Hepatocyte (in vitro differentiated cells): ENCODE data around the gene EPC2. TPM values are rescaled to one million over a fixed set of nuclear protein-coding genes. Genes with fewer than 3 reads are reported as not detected.

Source experiments
- DNase-seq: peaks from one replicate; pipeline ENCODE4 v3.0.0-alpha.2; 2016; ENCODE audit warnings: low spot score
- H2AFZ ChIP-seq: fragments of 200-600 bp; sonication (generic); 2 replicates; pipeline ENCODE4 v1.6.0; 2016; ENCODE audit warnings: antibody characterized with exemption, mild to moderate bottlenecking
- H3K27ac ChIP-seq: fragments of 200-600 bp; sonication (generic); 2 replicates; pipeline ENCODE4 v1.5.1; 2016; ENCODE audit warnings: mild to moderate bottlenecking
- H3K27me3 ChIP-seq: fragments of 200-600 bp; sonication (generic); 2 replicates; pipeline ENCODE4 v1.6.1; 2016
- H3K36me3 ChIP-seq: fragments of 200-600 bp; sonication (generic); replicated peaks from 2 replicates; pipeline ENCODE4 v1.5.1; 2016; ENCODE audit warnings: low read depth; ENCODE audit not compliant: insufficient read depth
- H3K4me1 ChIP-seq: fragments of 200-600 bp; sonication (generic); 2 replicates; pipeline ENCODE4 v1.5.1; 2016; ENCODE audit warnings: mild to moderate bottlenecking, moderate library complexity; ENCODE audit not compliant: insufficient read depth
- H3K4me2 ChIP-seq: fragments of 200-600 bp; sonication (generic); 2 replicates; pipeline ENCODE4 v1.6.0; 2016
- H3K4me3 ChIP-seq: fragments of 200-600 bp; sonication (generic); 2 replicates; pipeline ENCODE4 v1.5.1; 2016; ENCODE audit warnings: mild to moderate bottlenecking
- H3K79me2 ChIP-seq: fragments of 200-600 bp; sonication (generic); 2 replicates; pipeline ENCODE4 v1.6.0; 2017; ENCODE audit warnings: mild to moderate bottlenecking
- H3K9me2 ChIP-seq: fragments of 200-600 bp; sonication (generic); replicated peaks from 2 replicates; pipeline ENCODE4 v1.6.0; 2017; ENCODE audit warnings: mild to moderate bottlenecking; ENCODE audit not compliant: insufficient read depth
- H3K9me3 ChIP-seq: fragments of 200-600 bp; sonication (generic); 2 replicates; pipeline ENCODE4 v1.5.1; 2016; ENCODE audit warnings: low read depth, mild to moderate bottlenecking
- H4K20me1 ChIP-seq: fragments of 200-600 bp; sonication (generic); 2 replicates; pipeline ENCODE4 v1.6.0; 2016; ENCODE audit warnings: mild to moderate bottlenecking; ENCODE audit not compliant: insufficient read depth, poor library complexity, severe bottlenecking
- EZH2 ChIP-seq: fragments of 200-600 bp; sonication (generic); IDR thresholded peaks from 2 replicates; pipeline ENCODE4 v1.6.1; 2016; ENCODE audit warnings: antibody characterized with exemption, mild to moderate bottlenecking, borderline replicate concordance
- EZH2phosphoT487 ChIP-seq: fragments of 200-600 bp; sonication (generic); IDR thresholded peaks from one replicate; pipeline ENCODE4 v1.6.1; 2018; ENCODE audit warnings: antibody characterized with exemption, mild to moderate bottlenecking, low read depth, moderate library complexity; ENCODE audit not compliant: unreplicated experiment, severe bottlenecking
- WGBS: methylation state at CpG from one replicate; pipeline ENCODE4 v1.1.6; 2016; ENCODE audit warnings: low lambda C conversion rate; ENCODE audit errors: missing lambda C conversion rate; 5-methylcytosine and 5-hydroxymethylcytosine counted together
- polyA plus RNA-seq: library from polyadenylated mRNA; unstranded; fragments of >200 nt; fragmentation: Nextera tagmentation; extraction: Ambion mirVana; gene quantifications from 2 replicates; pipeline ENCODE4 v1.2.1, GENCODE V29; 2016
- total RNA-seq: library from RNA; depleted of rRNA; stranded (reverse); fragments of >200 nt; gene quantifications from 2 replicates; pipeline ENCODE4 v1.2.3, GENCODE V29; 2014
- TF ChIP-seq, protein P1 (sequence below): fragments of 200-600 bp; sonication (generic); IDR thresholded peaks from 2 replicates; pipeline ENCODE4 v1.5.1; 2016; ENCODE audit warnings: antibody characterized with exemption, mild to moderate bottlenecking; ENCODE audit not compliant: poor library complexity

Gene EPC2
- total and polyA plus RNA-seq, 2 experiments from 2014 or later = 2.6 to 37.8 TPM

DNA sequence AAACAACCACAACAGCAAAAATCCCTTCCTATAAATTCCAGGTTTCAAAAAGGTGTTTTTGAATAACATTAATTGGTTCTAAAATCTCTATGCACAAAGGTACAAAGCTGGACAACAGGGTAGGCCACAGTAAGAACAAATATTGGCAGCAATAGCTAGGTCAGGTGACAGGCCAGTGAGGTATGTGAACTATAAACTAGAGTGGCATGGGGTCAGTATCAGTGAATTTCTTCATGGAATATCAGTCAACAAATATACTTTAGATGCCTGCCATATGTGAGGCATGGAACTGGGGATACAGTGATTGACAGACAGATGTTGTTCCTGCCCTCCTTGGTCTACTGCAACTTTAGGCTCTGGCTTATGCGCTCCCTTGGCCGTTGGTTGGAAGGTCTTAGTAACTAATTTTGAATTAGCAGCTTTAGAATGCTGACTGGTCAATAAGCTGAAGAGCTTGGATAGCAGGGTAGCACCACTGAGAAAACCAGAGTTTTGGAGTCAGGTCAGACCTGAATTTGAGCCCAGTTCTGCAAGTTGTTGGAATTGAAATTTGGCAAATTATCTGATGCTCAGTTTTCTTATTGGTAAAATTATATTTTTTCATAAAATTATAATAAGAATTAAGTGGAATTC is 2.3 kb upstream of the EPC2 start:
- Histone ChIP-seq H4K20me1 (peaks cover 18% of the 10 kb centered on the region), H3K4me1 (no peaks in the 10 kb centered on the region), H3K79me2 (peaks cover 16% of the 10 kb centered on the region), H2AFZ (no peak overlapping the region), H3K4me2 (no peak overlapping the region), H3K27me3 (no peaks in the 10 kb centered on the region), H3K4me3 (no peak overlapping the region), H3K9me2 (no peaks in the 10 kb centered on the region), H3K36me3 (no peaks in the 10 kb centered on the region), H3K27ac (no peak overlapping the region), H3K9me3 (no peaks in the 10 kb centered on the region)
- no peak for DNase-seq
- WGBS = 96% methylated on average over 2 of the region's 2 CpGs
- TF ChIP-seq, protein P1, sequence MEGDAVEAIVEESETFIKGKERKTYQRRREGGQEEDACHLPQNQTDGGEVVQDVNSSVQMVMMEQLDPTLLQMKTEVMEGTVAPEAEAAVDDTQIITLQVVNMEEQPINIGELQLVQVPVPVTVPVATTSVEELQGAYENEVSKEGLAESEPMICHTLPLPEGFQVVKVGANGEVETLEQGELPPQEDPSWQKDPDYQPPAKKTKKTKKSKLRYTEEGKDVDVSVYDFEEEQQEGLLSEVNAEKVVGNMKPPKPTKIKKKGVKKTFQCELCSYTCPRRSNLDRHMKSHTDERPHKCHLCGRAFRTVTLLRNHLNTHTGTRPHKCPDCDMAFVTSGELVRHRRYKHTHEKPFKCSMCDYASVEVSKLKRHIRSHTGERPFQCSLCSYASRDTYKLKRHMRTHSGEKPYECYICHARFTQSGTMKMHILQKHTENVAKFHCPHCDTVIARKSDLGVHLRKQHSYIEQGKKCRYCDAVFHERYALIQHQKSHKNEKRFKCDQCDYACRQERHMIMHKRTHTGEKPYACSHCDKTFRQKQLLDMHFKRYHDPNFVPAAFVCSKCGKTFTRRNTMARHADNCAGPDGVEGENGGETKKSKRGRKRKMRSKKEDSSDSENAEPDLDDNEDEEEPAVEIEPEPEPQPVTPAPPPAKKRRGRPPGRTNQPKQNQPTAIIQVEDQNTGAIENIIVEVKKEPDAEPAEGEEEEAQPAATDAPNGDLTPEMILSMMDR = no peak
- no peak for TF ChIP-seq EZH2
- no peak for TF ChIP-seq EZH2phosphoT487

DNA sequence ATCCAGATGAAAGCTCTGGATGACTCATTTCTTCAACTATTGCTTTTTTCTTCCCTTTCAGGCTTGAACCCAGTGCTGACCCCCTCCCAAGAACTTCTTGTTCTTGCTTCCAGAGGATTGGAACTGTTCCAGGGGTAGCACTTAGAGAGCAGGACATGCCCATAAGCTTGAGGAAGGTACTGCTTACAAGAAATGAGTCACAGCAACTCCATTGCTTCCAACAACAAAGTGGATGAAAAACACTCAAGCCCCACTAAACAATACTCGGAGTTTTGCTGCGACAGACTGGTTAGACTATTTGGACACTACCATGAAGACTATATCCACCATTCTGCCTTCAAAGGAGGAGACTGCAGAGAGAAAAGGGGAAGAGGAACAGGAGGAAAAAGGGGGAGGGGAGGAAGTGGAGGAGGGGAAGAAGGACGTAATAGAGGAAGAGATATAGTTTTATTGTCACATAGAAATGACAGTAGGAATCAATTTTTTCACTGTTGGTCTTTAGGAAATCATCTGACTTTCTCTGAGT is 1.6 kb upstream of the EPC2 start:
- 67% methylated on average over 3 of the region's 3 CpGs for WGBS
- no peaks in the 10 kb centered on the region for H3K36me3 ChIP-seq
- DNase-seq = peak; percentile 39
- TF ChIP-seq EZH2phosphoT487 (no peak), EZH2 (no peak)
- TF ChIP-seq, protein P1 = no peak
- peak overlapping the region; percentile 91 for H3K4me2 ChIP-seq
- no peaks in the 10 kb centered on the region for H3K9me3 ChIP-seq
- H3K27me3 ChIP-seq = no peaks in the 10 kb centered on the region
- H3K27ac ChIP-seq = peak overlapping the region; percentile 6
- H3K79me2 ChIP-seq = peaks cover 23% of the 10 kb centered on the region
- no peak overlapping the region for H2AFZ ChIP-seq
- no peak overlapping the region for H3K4me3 ChIP-seq
- no peaks in the 10 kb centered on the region for H3K4me1 ChIP-seq
- peaks cover 25% of the 10 kb centered on the region for H4K20me1 ChIP-seq
- no peaks in the 10 kb centered on the region for H3K9me2 ChIP-seq

DNA sequence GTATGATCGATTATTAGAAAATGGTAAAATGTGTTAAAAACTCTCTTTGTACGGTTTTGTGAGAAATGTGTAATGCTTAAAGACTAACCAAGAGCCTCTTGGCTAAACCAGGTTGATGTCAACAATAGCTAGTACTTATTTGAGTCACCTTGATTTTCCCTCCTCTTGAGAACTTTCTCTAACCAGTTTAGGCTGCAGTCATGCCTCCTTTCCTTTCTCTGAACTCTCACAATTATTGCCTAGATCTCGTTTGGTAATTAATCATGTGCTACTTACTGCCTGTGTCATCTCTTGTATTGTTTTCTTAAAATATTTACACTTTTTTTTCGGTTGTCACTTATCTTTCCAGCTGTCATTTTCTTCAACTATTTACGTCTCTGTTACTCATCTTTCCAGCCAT is 1.1 kb upstream of the EPC2 start:
- no peak for TF ChIP-seq EZH2phosphoT487
- TF ChIP-seq, protein P1 = no peak
- no peak for TF ChIP-seq EZH2
- no peaks in the 10 kb centered on the region for H3K4me1 ChIP-seq
- no peak overlapping the region for H3K4me3 ChIP-seq
- no peaks in the 10 kb centered on the region for H3K9me3 ChIP-seq
- peaks cover 29% of the 10 kb centered on the region for H4K20me1 ChIP-seq
- DNase-seq = no peak
- 56% methylated on average over 5 of the region's 5 CpGs for WGBS
- no peaks in the 10 kb centered on the region for H3K9me2 ChIP-seq
- H3K4me2 ChIP-seq = peak overlapping the region; percentile 91
- H3K79me2 ChIP-seq = peaks cover 28% of the 10 kb centered on the region
- no peak overlapping the region for H3K27ac ChIP-seq
- peak overlapping the region; percentile 66 for H2AFZ ChIP-seq
- no peaks in the 10 kb centered on the region for H3K36me3 ChIP-seq
- H3K27me3 ChIP-seq = no peaks in the 10 kb centered on the region
